GM23248 (cell line): ENCODE data around the gene APLP2. TPM values are rescaled to one million over a fixed set of nuclear protein-coding genes. Genes with fewer than 3 reads are reported as not detected.

Source experiments
- DNase-seq: peaks from one replicate; pipeline ENCODE4 v3.0.0-alpha.2; 2015
- H2AFZ ChIP-seq: fragments of 200-600 bp; sonication (generic); 2 replicates; pipeline ENCODE4 v1.6.1; 2016; ENCODE audit warnings: antibody characterized with exemption
- H3F3A ChIP-seq: fragments of 200-600 bp; sonication (generic); 2 replicates; pipeline ENCODE4 v1.6.1; 2016; ENCODE audit warnings: mild to moderate bottlenecking, antibody characterized with exemption, mixed run types; ENCODE audit not compliant: insufficient read depth
- H3K27ac ChIP-seq: fragments of 200-600 bp; sonication (generic); 2 replicates; pipeline ENCODE4 v1.5.1; 2016; ENCODE audit warnings: mild to moderate bottlenecking
- H3K27me3 ChIP-seq: fragments of 200-600 bp; sonication (generic); replicated peaks from 2 replicates; pipeline ENCODE4 v1.6.1; 2016; ENCODE audit warnings: mild to moderate bottlenecking; ENCODE audit not compliant: insufficient read depth
- H3K36me3 ChIP-seq: fragments of 200-600 bp; sonication (generic); 2 replicates; pipeline ENCODE4 v1.6.1; 2016; ENCODE audit warnings: low read depth, mild to moderate bottlenecking
- H3K4me1 ChIP-seq: fragments of 200-600 bp; sonication (generic); 2 replicates; pipeline ENCODE4 v1.6.1; 2016; ENCODE audit warnings: mild to moderate bottlenecking; ENCODE audit not compliant: insufficient read depth
- H3K4me2 ChIP-seq: fragments of 200-600 bp; sonication (generic); one replicate; pipeline ENCODE4 v1.6.1; 2016; ENCODE audit warnings: mild to moderate bottlenecking; ENCODE audit not compliant: unreplicated experiment
- H3K4me3 ChIP-seq: fragments of 200-600 bp; sonication (generic); 2 replicates; pipeline ENCODE4 v1.5.1; 2016; ENCODE audit warnings: mild to moderate bottlenecking
- H3K79me2 ChIP-seq: fragments of 200-600 bp; sonication (generic); 2 replicates; pipeline ENCODE4 v1.6.1; 2016; ENCODE audit warnings: mild to moderate bottlenecking; ENCODE audit not compliant: insufficient read depth
- H3K9ac ChIP-seq: fragments of 200-600 bp; sonication (generic); 2 replicates; pipeline ENCODE4 v1.6.1; 2016; ENCODE audit warnings: mild to moderate bottlenecking
- H3K9me2 ChIP-seq: fragments of 200-600 bp; sonication (generic); 2 replicates; pipeline ENCODE4 v1.6.1; 2016; ENCODE audit warnings: mixed run types, mild to moderate bottlenecking, moderate library complexity; ENCODE audit not compliant: insufficient read depth
- H3K9me3 ChIP-seq: fragments of 200-600 bp; sonication (generic); one replicate; pipeline ENCODE4 v1.6.1; 2017; ENCODE audit warnings: low read depth
- H4K20me1 ChIP-seq: fragments of 200-600 bp; sonication (generic); 2 replicates; pipeline ENCODE4 v1.6.0; 2016; ENCODE audit not compliant: insufficient read depth
- EZH2 ChIP-seq: fragments of 200-600 bp; sonication (generic); IDR thresholded peaks from 2 replicates; pipeline ENCODE4 v1.6.1; 2018; ENCODE audit warnings: antibody characterized with exemption, mild to moderate bottlenecking; ENCODE audit not compliant: insufficient read depth, poor library complexity, severe bottlenecking
- EZH2phosphoT487 ChIP-seq: fragments of 200-600 bp; sonication (generic); IDR thresholded peaks from 2 replicates; pipeline ENCODE4 v1.6.1; 2018; ENCODE audit warnings: antibody characterized with exemption, moderate library complexity, mild to moderate bottlenecking, low read depth; ENCODE audit not compliant: insufficient read depth
- WGBS, 2 experiments: methylation state at CpG; one replicate each; pipeline ENCODE4 v1.1.6; 2015 to 2017; ENCODE audit warnings: low lambda C conversion rate in 2 of 2, low coverage in 1 of 2; ENCODE audit errors: missing lambda C conversion rate in 2 of 2; 5-methylcytosine and 5-hydroxymethylcytosine counted together
- in situ Hi-C: fragments of 300-500 bp; cut with MboI; formaldehyde crosslinking; loops from 2 replicates; pipeline ENCODE4 v1.15.0; 2020
- polyA plus RNA-seq: library from polyadenylated mRNA; unstranded; fragments of >200 nt; fragmentation: Nextera tagmentation; extraction: Ambion mirVana; gene quantifications from 2 replicates; pipeline ENCODE4 v1.2.1, GENCODE V29; 2016
- total RNA-seq: library from RNA; depleted of rRNA; stranded (reverse); fragments of >200 nt; shearing (Covaris generic); gene quantifications from 2 replicates; pipeline ENCODE4 v1.2.3, GENCODE V29; 2014

The APLP2 gene
- total and polyA plus RNA-seq, 2 experiments from 2014 or later, result 377 to 390 TPM

GRCh38 chr11:130024361-130024760 lies 45.3 kb upstream of the APLP2 start:
- in situ Hi-C loops, result no loop called here
- TF ChIP-seq EZH2phosphoT487 (no peak), EZH2 (no peak)
- Histone ChIP-seq H3K4me3 (no peak overlapping the region), H3K27me3 (no peaks in the 10 kb centered on the region), H3K9me2 (no peaks in the 10 kb centered on the region), H4K20me1 (no peaks in the 10 kb centered on the region), H3K4me2 (peak overlapping the region; percentile 11), H3K36me3 (no peaks in the 10 kb centered on the region), H3K27ac (peak overlapping the region; percentile 9; the same call in 1 of the 2 replicates), H3F3A (peaks cover 23% of the 10 kb centered on the region), H3K4me1 (peaks cover 25% of the 10 kb centered on the region), H3K9ac (no peak overlapping the region), H3K9me3 (no peaks in the 10 kb centered on the region), H2AFZ (no peak overlapping the region), H3K79me2 (no peaks in the 10 kb centered on the region)
- peak; percentile 58 for DNase-seq
- 4 to 6% methylated on average over 1 of the region's 1 CpG for WGBS, 2 experiments

- in situ Hi-C loops, result no loop called here
- WGBS, 2 experiments, result 100% methylated on average over 1 of the region's 1 CpG
- no peak overlapping the region for H3K4me2 ChIP-seq
Measured at GRCh38 chr11:130025371-130025770, 44.3 kb upstream of the APLP2 start.

GRCh38 chr11:130029137-130029536 lies 40.6 kb upstream of the APLP2 start:
- H3K36me3 ChIP-seq, result no peaks in the 10 kb centered on the region
- no peak overlapping the region for H3K27ac ChIP-seq
- no peak for DNase-seq
- WGBS, 2 experiments, result 84 to 86% methylated on average over 3 of the region's 3 CpGs
- H3K9me3 ChIP-seq, result no peaks in the 10 kb centered on the region
- no peaks in the 10 kb centered on the region for H3K9me2 ChIP-seq
- H3K4me2 ChIP-seq, result no peak overlapping the region
- peaks cover 10% of the 10 kb centered on the region for H3K4me1 ChIP-seq
- H3F3A ChIP-seq, result peaks cover 13% of the 10 kb centered on the region; the same call in 1 of the 2 replicates
- H3K79me2 ChIP-seq, result no peaks in the 10 kb centered on the region
- no peak overlapping the region for H3K4me3 ChIP-seq
- H3K27me3 ChIP-seq, result no peaks in the 10 kb centered on the region
- no peak overlapping the region for H3K9ac ChIP-seq
- in situ Hi-C loops, result no loop called here
- no peak overlapping the region for H2AFZ ChIP-seq
- TF ChIP-seq EZH2phosphoT487 (no peak), EZH2 (no peak)
- no peaks in the 10 kb centered on the region for H4K20me1 ChIP-seq

More at GRCh38 chr11:130025371-130025770, 44.3 kb upstream of the APLP2 start:
- Histone ChIP-seq H3K9ac (no peak overlapping the region), H3K27me3 (no peaks in the 10 kb centered on the region), H3K9me3 (no peaks in the 10 kb centered on the region), H2AFZ (no peak overlapping the region), H3K27ac (no peak overlapping the region), H3K9me2 (no peaks in the 10 kb centered on the region), H3F3A (peaks cover 21% of the 10 kb centered on the region), H4K20me1 (no peaks in the 10 kb centered on the region), H3K4me3 (no peak overlapping the region), H3K79me2 (no peaks in the 10 kb centered on the region), H3K36me3 (no peaks in the 10 kb centered on the region), H3K4me1 (peaks cover 25% of the 10 kb centered on the region)
- DNase-seq, result no peak
- TF ChIP-seq EZH2 (no peak), EZH2phosphoT487 (no peak)

GRCh38 chr11:130031056-130031455 lies 38.6 kb upstream of the APLP2 start:
- Histone ChIP-seq H3K9ac (no peak overlapping the region), H2AFZ (no peak overlapping the region), H3F3A (peaks cover 5% of the 10 kb centered on the region; the same call in 1 of the 2 replicates), H3K9me3 (no peaks in the 10 kb centered on the region), H3K4me2 (no peak overlapping the region), H3K27ac (no peak overlapping the region), H3K36me3 (no peaks in the 10 kb centered on the region), H3K27me3 (no peaks in the 10 kb centered on the region), H3K79me2 (no peaks in the 10 kb centered on the region), H3K9me2 (no peaks in the 10 kb centered on the region), H4K20me1 (no peaks in the 10 kb centered on the region), H3K4me1 (peaks cover 4% of the 10 kb centered on the region; the same call in 1 of the 2 replicates), H3K4me3 (no peak overlapping the region)
- no peak for DNase-seq
- TF ChIP-seq EZH2, result no peak
- in situ Hi-C loops, result no loop called here
- WGBS, 2 experiments, result 94 to 100% methylated on average over 1 of the region's 1 CpG

- Histone ChIP-seq H3K4me1 (peaks cover 10% of the 10 kb centered on the region; the same call in 1 of the 2 replicates), H3K27me3 (no peaks in the 10 kb centered on the region), H3K4me3 (no peak overlapping the region), H3K27ac (no peak overlapping the region), H3F3A (peaks cover 5% of the 10 kb centered on the region; the same call in 1 of the 2 replicates), H3K79me2 (no peaks in the 10 kb centered on the region), H3K4me2 (no peak overlapping the region), H3K36me3 (no peaks in the 10 kb centered on the region), H3K9ac (no peak overlapping the region), H3K9me2 (no peaks in the 10 kb centered on the region), H3K9me3 (no peaks in the 10 kb centered on the region), H2AFZ (no peak overlapping the region), H4K20me1 (no peaks in the 10 kb centered on the region)
- TF ChIP-seq EZH2 (no peak), EZH2phosphoT487 (no peak)
- in situ Hi-C loops, result no loop called here
- no peak for DNase-seq
- WGBS, 2 experiments, result 98 to 100% methylated on average over 2 of the region's 2 CpGs
Measured at GRCh38 chr11:130031945-130032344, 37.7 kb upstream of the APLP2 start.
